GM12878 (cell line): ENCODE data around the gene TEKT5.

Experiments used
- SREBF2 ChIP-seq: IDR thresholded peaks from 2 replicates; pipeline ENCODE4 v1.6.1; 2012; ENCODE audit warnings: mild to moderate bottlenecking, low read length
- TF ChIP-seq, protein P1 (sequence below), 3 experiments: IDR thresholded peaks in 2 of 3; conservative IDR thresholded peaks in 1 of 3; 2 replicates each; pipeline ENCODE4 v1.5.1; 2011; ENCODE audit warnings: low read depth in 3 of 3, low read length in 3 of 3, mild to moderate bottlenecking in 3 of 3, control low read depth in 2 of 3, moderate library complexity in 2 of 3, inconsistent platforms in 1 of 3, mixed read lengths in 1 of 3; ENCODE audit not compliant: control insufficient read depth in 2 of 3, insufficient read depth in 1 of 3; ENCODE audit errors: extremely low read depth in 1 of 3

DNA sequence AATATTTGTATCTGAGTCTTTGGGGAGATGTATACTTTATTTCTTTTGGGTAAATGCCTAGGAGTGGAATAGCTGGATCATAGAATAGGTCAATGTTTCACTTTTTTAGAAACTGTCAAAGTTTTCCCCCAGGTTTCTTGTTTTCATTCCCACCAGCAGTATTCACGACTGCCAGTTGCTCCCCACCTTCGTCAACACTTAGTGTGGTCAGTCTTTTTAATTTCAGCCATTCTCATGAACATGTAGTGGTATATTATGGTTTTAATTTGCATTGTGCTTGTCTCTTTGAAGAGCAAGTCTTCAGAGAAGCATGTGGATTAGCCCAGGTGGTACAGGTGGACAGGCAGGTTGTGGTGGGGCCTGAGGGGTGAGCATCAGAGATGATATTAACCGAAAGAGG, 53.8 kb downstream of the TEKT5 start:
- TF ChIP-seq, protein P1, sequence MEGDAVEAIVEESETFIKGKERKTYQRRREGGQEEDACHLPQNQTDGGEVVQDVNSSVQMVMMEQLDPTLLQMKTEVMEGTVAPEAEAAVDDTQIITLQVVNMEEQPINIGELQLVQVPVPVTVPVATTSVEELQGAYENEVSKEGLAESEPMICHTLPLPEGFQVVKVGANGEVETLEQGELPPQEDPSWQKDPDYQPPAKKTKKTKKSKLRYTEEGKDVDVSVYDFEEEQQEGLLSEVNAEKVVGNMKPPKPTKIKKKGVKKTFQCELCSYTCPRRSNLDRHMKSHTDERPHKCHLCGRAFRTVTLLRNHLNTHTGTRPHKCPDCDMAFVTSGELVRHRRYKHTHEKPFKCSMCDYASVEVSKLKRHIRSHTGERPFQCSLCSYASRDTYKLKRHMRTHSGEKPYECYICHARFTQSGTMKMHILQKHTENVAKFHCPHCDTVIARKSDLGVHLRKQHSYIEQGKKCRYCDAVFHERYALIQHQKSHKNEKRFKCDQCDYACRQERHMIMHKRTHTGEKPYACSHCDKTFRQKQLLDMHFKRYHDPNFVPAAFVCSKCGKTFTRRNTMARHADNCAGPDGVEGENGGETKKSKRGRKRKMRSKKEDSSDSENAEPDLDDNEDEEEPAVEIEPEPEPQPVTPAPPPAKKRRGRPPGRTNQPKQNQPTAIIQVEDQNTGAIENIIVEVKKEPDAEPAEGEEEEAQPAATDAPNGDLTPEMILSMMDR (IDR thresholded peaks at IDR 0.05 in 2 of 3, conservative IDR thresholded peaks at IDR 0.05 in 1 of 3; ENCODE audit: control insufficient read depth in 2 of 3, extremely low read depth in 1 of 3, insufficient read depth in 1 of 3, low read depth in 3 of 3, low read length in 3 of 3): no peak
- no peak for TF ChIP-seq SREBF2
